Measurements from ENCODE around the gene HSPA1B. TPM values are rescaled to one million over a fixed set of nuclear protein-coding genes. Genes with fewer than 3 reads are reported as not detected.

The HSPA1B gene
- total and polyA plus RNA-seq, 2 of the 4 experiments (the other 2 are of a cell fraction): 61.1 to 93.6 TPM

DNA sequence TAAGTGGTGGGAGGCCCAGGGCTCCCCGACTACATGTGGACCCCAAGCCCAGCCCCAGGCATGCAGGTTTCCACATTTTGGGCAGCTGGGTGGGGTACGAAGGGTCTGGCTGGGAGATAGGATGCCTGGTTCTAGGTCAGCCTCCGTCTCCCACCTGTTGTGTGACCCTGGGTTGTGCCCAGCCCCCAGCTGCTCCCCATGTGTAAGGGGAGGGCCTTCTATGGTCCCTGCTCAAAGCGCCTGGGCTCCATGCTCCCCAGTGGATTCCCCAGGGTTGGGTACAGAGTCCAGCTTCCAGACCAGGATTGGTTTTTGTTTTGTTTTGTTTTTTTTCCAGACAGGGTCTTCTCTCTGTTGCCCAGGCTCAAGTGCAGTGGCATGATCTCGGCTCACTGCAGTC is 49.3 kb upstream of the HSPA1B start:
- H2AK9ac ChIP-seq (replicated peaks; ENCODE audit: low read depth, low read length, poor library complexity): no peak overlapping the region
- 100% methylated on average over 1 of the region's 5 CpGs; no CpG with 5 or more reads in 1 of the 2 experiments for WGBS, 2 experiments (ENCODE audit: extremely low coverage in 2 of 2, insufficient read length in 1 of 2)
- no peaks in the 10 kb centered on the region for H3K27me3 ChIP-seq (ENCODE audit: control insufficient read depth, insufficient read depth, low read length)
- no peak overlapping the region for H2AK5ac ChIP-seq (ENCODE audit: low read depth, low read length)
- no peak overlapping the region for H3K9ac ChIP-seq (ENCODE audit: low read depth, low read length)
- H3K4me2 ChIP-seq (ENCODE audit: low read depth, low read length): no peak overlapping the region
- H3K9me3 ChIP-seq (ENCODE audit: control insufficient read depth, insufficient read depth, low read length): no peaks in the 10 kb centered on the region
- H4K20me1 ChIP-seq (ENCODE audit: insufficient read depth, low read length): no peaks in the 10 kb centered on the region
- no peak overlapping the region for H2BK20ac ChIP-seq (ENCODE audit: low read depth, low read length)
- in situ Hi-C loops (cut with MboI; ENCODE audit: low sequenced_read_pairs) (no loop called here), dilution Hi-C loops (cut with HindIII; ENCODE audit: low sequenced_read_pairs, unreplicated experiment) (no loop called here), intact Hi-C loops (cut with micrococcal nuclease) (no loop called here)
- ATAC-seq (ENCODE audit: low read depth) (no peak), DNase-seq (no peak)
- CTCF ChIA-PET: no interaction called here
- H4K91ac ChIP-seq (ENCODE audit: insufficient read depth, low read depth, low read length): no peak overlapping the region
- no peak overlapping the region for H3K4me3 ChIP-seq (ENCODE audit: insufficient read depth, low read depth, low read length)
- no peak overlapping the region for H3K56ac ChIP-seq (ENCODE audit: extremely low read depth, insufficient read depth, low read length)
- no peak overlapping the region for H2BK120ac ChIP-seq (ENCODE audit: low read depth, low read length)
- no peak overlapping the region for H4K5ac ChIP-seq (ENCODE audit: low read depth, low read length)
- no peak overlapping the region for H2BK5ac ChIP-seq (ENCODE audit: low read depth, low read length, poor library complexity, severe bottlenecking)
- H3K23ac ChIP-seq (ENCODE audit: low read depth, low read length): no peak overlapping the region
- TF ChIP-seq RAD21 (IDR thresholded peaks at IDR 0.05; ENCODE audit: low read length): no peak
- no peak for TF ChIP-seq CEBPB (IDR thresholded peaks at IDR 0.05; ENCODE audit: low read depth, low read length)
- TF ChIP-seq MXI1 (IDR thresholded peaks at IDR 0.05; ENCODE audit: borderline replicate concordance, low read depth, low read length): no peak
- TF ChIP-seq CHD1 (IDR thresholded peaks at IDR 0.05; ENCODE audit: low read depth, low read length): no peak
- POLR2A ChIA-PET (ENCODE audit: unreplicated experiment): no interaction called here
- no peak overlapping the region for H3K18ac ChIP-seq (ENCODE audit: low read depth, low read length)
- no peak overlapping the region for H4K8ac ChIP-seq (ENCODE audit: low read depth in 2 of 2, low read length in 2 of 2)
- H2AFZ ChIP-seq (replicated peaks; ENCODE audit: low read length, poor library complexity): no peak overlapping the region
- no TSS peak for BruUV-seq (replicated peaks)
- H2BK15ac ChIP-seq (ENCODE audit: low read depth, low read length): no peak overlapping the region
- 0 out of 4 replicates have a peak, but pooled peaks cover 0 to 2% of the 10 kb centered on the region in 2 experiments for H3K79me1 ChIP-seq (ENCODE audit: low read depth in 1 of 2, low read length in 2 of 2)
- H3K36me3 ChIP-seq (ENCODE audit: control insufficient read depth, insufficient read depth, low read length): peaks cover 48% of the 10 kb centered on the region
- peaks cover 10% of the 10 kb centered on the region for H3K4me1 ChIP-seq (ENCODE audit: control insufficient read depth, insufficient read depth, low read length)
- H3K9me1 ChIP-seq (ENCODE audit: insufficient read depth, low read length): 0 out of 2 replicates have a peak, but pooled peaks cover 8% of the 10 kb centered on the region
- H3K14ac ChIP-seq (replicated peaks; ENCODE audit: low read depth, low read length): no peak overlapping the region
- no peak overlapping the region for H3K27ac ChIP-seq (ENCODE audit: insufficient read depth, low read length)
- H3K4ac ChIP-seq (ENCODE audit: low read depth, low read length): no peak overlapping the region

Measured in IMR-90 (cell line).